IPS-15b (cell line): ENCODE data around the gene DOCK9.

ENCODE experiments used
- H3K27me3 ChIP-seq: one replicate; pipeline ENCODE4 v1.6.1; 2013; ENCODE audit warnings: low read length; ENCODE audit not compliant: control insufficient read depth, insufficient read depth
- H3K36me3 ChIP-seq: one replicate; pipeline ENCODE4 v1.6.1; 2013; ENCODE audit warnings: low read length; ENCODE audit not compliant: control insufficient read depth, insufficient read depth
- H3K4me1 ChIP-seq: one replicate; pipeline ENCODE4 v1.6.1; 2013; ENCODE audit warnings: mild to moderate bottlenecking, low read length; ENCODE audit not compliant: control insufficient read depth, insufficient read depth
- H3K4me3 ChIP-seq: one replicate; pipeline ENCODE4 v1.5.1; 2013; ENCODE audit warnings: low read depth, low read length
- H3K9ac ChIP-seq: one replicate; pipeline ENCODE4 v1.6.1; 2013; ENCODE audit warnings: low read depth, mild to moderate bottlenecking, low read length
- H3K9me3 ChIP-seq: one replicate; pipeline ENCODE4 v1.6.1; 2013; ENCODE audit warnings: mild to moderate bottlenecking, low read length; ENCODE audit not compliant: control insufficient read depth, insufficient read depth

DOCK9 gene

GRCh38 chr13:98751367-98751782, 226.5 kb downstream of the DOCK9 start:
- Histone ChIP-seq H3K9me3 (no peaks in the 10 kb centered on the region), H3K4me3 (peak overlapping the region; percentile 79), H3K9ac (no peak overlapping the region), H3K27me3 (peaks cover 15% of the 10 kb centered on the region), H3K4me1 (no peaks in the 10 kb centered on the region), H3K36me3 (no peaks in the 10 kb centered on the region)

GRCh38 chr13:98749501-98749900, 228.4 kb downstream of the DOCK9 start:
- no peak overlapping the region for H3K4me3 ChIP-seq
- no peaks in the 10 kb centered on the region for H3K9me3 ChIP-seq
- peaks cover 15% of the 10 kb centered on the region for H3K27me3 ChIP-seq
- no peaks in the 10 kb centered on the region for H3K36me3 ChIP-seq
- no peaks in the 10 kb centered on the region for H3K4me1 ChIP-seq
- H3K9ac ChIP-seq: no peak overlapping the region

- peaks cover 10% of the 10 kb centered on the region for H3K27me3 ChIP-seq
- H3K4me1 ChIP-seq: no peaks in the 10 kb centered on the region
- H3K9ac ChIP-seq: no peak overlapping the region
- no peaks in the 10 kb centered on the region for H3K9me3 ChIP-seq
- H3K4me3 ChIP-seq: no peak overlapping the region
- H3K36me3 ChIP-seq: no peaks in the 10 kb centered on the region
Observed at GRCh38 chr13:98746968-98747367, 230.9 kb downstream of the DOCK9 start.
